OCI-LY7 (cell line): ENCODE results near the gene PPAN. TPM values are rescaled to one million over a fixed set of nuclear protein-coding genes. Genes with fewer than 3 reads are reported as not detected.

Source experiments
- BruUV-seq: library from RNA; stranded (reverse); fragments of 400-500 nt; replicated peaks from 2 replicates; lab custom pipeline; 2021; lab: Mats Ljungman, UMichigan
- CTCF ChIA-PET: fragments of 300-600 bp; sonication (Branson Sonifier 250); formaldehyde crosslinking; loops from one replicate; lab custom pipeline; 2022; ENCODE audit warnings: antibody characterized with exemption; ENCODE audit not compliant: unreplicated experiment; lab: Charles Lee
- POLR2A ChIA-PET: fragments of 300-600 bp; sonication (Branson Sonifier 250); formaldehyde crosslinking; loops from one replicate; lab custom pipeline; 2022; ENCODE audit warnings: antibody characterized with exemption; lab: Charles Lee
- DNase-seq: peaks from one replicate; pipeline ENCODE4 v3.0.0-alpha.2; 2015; ENCODE audit warnings: low spot score
- H2AFZ ChIP-seq: fragments of 200-600 bp; sonication (generic), shearing (Covaris generic); 2 replicates; pipeline ENCODE4 v1.6.1; 2014; ENCODE audit warnings: mild to moderate bottlenecking, antibody characterized with exemption, low read length, moderate library complexity
- H3K27ac ChIP-seq: fragments of 200-600 bp; sonication (generic); 2 replicates; pipeline ENCODE4 v1.5.1; 2014; ENCODE audit warnings: mixed run types, low read depth, mild to moderate bottlenecking, moderate library complexity, low read length, inconsistent platforms; ENCODE audit not compliant: poor library complexity, severe bottlenecking
- H3K36me3 ChIP-seq: fragments of 200-600 bp; sonication (generic); 2 replicates; pipeline ENCODE4 v1.6.1; 2014; ENCODE audit warnings: mild to moderate bottlenecking, antibody characterized with exemption, low read length, moderate library complexity, mixed read lengths; ENCODE audit not compliant: insufficient read depth
- H3K4me1 ChIP-seq: fragments of 200-600 bp; sonication (generic); 2 replicates; pipeline ENCODE4 v1.5.1; 2014; ENCODE audit warnings: mild to moderate bottlenecking, low read length; ENCODE audit not compliant: insufficient read depth, poor library complexity, severe bottlenecking
- H3K4me2 ChIP-seq: fragments of 200-600 bp; sonication (generic); 2 replicates; pipeline ENCODE4 v1.6.1; 2014; ENCODE audit warnings: mild to moderate bottlenecking, low read length
- H3K4me3 ChIP-seq: fragments of 200-600 bp; sonication (generic); 2 replicates; pipeline ENCODE4 v1.5.1; 2014; ENCODE audit warnings: mild to moderate bottlenecking, low read depth, low read length; ENCODE audit not compliant: poor library complexity, severe bottlenecking
- H3K79me2 ChIP-seq: fragments of 200-600 bp; sonication (generic); 2 replicates; pipeline ENCODE4 v1.6.1; 2016; ENCODE audit warnings: low read depth, mild to moderate bottlenecking, low read length, moderate library complexity, mixed read lengths; ENCODE audit not compliant: insufficient read depth
- H3K9me2 ChIP-seq: fragments of 200-600 bp; sonication (generic); 2 replicates; pipeline ENCODE4 v1.6.1; 2016; ENCODE audit warnings: mild to moderate bottlenecking, low read length, mixed read lengths; ENCODE audit not compliant: insufficient read depth
- H3K9me3 ChIP-seq: fragments of 200-600 bp; sonication (generic); 2 replicates; pipeline ENCODE4 v1.6.1; 2014; ENCODE audit warnings: mild to moderate bottlenecking, mixed run types, low read length, mixed read lengths
- H4K20me1 ChIP-seq: fragments of 200-600 bp; sonication (generic); 2 replicates; pipeline ENCODE4 v1.6.1; 2014; ENCODE audit warnings: mild to moderate bottlenecking, antibody characterized with exemption, low read length, moderate library complexity, mixed read lengths; ENCODE audit not compliant: insufficient read depth
- EZH2phosphoT487 ChIP-seq: fragments of 200-600 bp; sonication (generic); IDR thresholded peaks from 2 replicates; pipeline ENCODE4 v1.6.1; 2018; ENCODE audit warnings: low read depth, borderline replicate concordance, mild to moderate bottlenecking, mixed run types, antibody characterized with exemption, low read length, moderate library complexity, mixed read lengths
- intact Hi-C: fragments of 100-400 bp; cut with micrococcal nuclease; formaldehyde crosslinking; loops from one replicate; pipeline ENCODE4 v1.10.0; 2022; ENCODE audit not compliant: unreplicated experiment
- total RNA-seq, 2 experiments: library from RNA; depleted of rRNA in 1 of 2; stranded (reverse); fragments of >200 nt in 1 of 2; shearing (Covaris generic) in 1 of 2; gene quantifications; 2 replicates each; pipeline ENCODE4 v1.2.3, GENCODE V29; 2014 to 2022
- TF ChIP-seq, protein P1 (sequence below): fragments of 200-600 bp; sonication (generic); conservative IDR thresholded peaks from 2 replicates; pipeline ENCODE4 v1.5.1; 2014; ENCODE audit warnings: mild to moderate bottlenecking, antibody characterized with exemption, low read length, moderate library complexity, mixed read lengths

Gene PPAN
- total RNA-seq, 2 experiments from 2014 or later: 77.1 to 116 TPM

DNA sequence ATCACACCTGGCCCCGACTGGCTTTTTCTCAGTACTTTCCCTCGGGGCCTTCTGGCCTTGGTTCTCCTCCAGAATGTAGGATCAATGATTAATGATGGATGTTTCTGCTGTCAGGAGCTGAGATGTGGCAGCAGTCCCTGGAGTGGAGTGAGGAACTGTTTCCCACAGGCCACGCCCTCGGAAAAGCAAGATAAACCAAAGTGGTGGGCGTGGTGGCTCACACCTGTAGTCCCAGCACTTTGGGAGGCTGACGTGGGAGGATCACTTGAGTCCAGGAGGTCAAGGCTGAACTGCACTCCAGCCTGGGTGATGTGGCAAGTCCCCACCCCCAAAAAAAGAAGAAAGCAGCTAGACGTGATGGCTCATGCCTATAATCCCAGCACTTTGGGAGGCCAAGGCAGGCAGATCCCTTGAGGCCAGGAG is 27.1 kb upstream of the PPAN start:
- Histone ChIP-seq H3K4me2 (no peak overlapping the region), H3K27ac (no peak overlapping the region), H3K79me2 (no peaks in the 10 kb centered on the region), H3K4me3 (no peak overlapping the region), H3K9me2 (no peaks in the 10 kb centered on the region), H3K9me3 (peaks cover 7% of the 10 kb centered on the region; the same call in 1 of the 2 replicates), H4K20me1 (no peaks in the 10 kb centered on the region), H3K36me3 (no peaks in the 10 kb centered on the region), H3K4me1 (no peaks in the 10 kb centered on the region), H2AFZ (no peak overlapping the region)
- TF ChIP-seq EZH2phosphoT487: no peak
- TF ChIP-seq, protein P1, sequence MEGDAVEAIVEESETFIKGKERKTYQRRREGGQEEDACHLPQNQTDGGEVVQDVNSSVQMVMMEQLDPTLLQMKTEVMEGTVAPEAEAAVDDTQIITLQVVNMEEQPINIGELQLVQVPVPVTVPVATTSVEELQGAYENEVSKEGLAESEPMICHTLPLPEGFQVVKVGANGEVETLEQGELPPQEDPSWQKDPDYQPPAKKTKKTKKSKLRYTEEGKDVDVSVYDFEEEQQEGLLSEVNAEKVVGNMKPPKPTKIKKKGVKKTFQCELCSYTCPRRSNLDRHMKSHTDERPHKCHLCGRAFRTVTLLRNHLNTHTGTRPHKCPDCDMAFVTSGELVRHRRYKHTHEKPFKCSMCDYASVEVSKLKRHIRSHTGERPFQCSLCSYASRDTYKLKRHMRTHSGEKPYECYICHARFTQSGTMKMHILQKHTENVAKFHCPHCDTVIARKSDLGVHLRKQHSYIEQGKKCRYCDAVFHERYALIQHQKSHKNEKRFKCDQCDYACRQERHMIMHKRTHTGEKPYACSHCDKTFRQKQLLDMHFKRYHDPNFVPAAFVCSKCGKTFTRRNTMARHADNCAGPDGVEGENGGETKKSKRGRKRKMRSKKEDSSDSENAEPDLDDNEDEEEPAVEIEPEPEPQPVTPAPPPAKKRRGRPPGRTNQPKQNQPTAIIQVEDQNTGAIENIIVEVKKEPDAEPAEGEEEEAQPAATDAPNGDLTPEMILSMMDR: no peak
- intact Hi-C loops: no loop called here
- BruUV-seq: no TSS peak
- ChIA-PET POLR2A (no interaction called here), CTCF (no interaction called here)
- DNase-seq: no peak

DNA sequence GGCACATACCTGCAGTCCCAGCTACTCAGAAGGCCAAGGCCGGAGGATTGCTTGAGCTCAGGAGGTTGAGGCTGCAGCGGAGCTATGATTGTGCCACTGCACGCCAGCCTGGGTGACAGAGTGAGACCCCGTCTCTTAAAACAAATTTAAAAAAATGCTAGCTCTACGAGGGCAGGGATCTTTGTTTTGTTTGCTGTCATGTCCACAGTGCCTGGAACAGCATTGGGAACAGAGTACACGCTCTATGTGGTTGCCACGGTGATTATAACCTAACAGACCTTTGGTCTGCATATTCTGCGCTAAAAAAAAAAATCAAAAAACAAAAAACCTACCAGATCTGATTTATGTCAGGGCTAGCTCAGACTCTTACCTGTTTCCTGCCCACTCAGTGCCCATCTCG is 22.3 kb upstream of the PPAN start:
- Histone ChIP-seq H3K36me3 (no peaks in the 10 kb centered on the region), H3K4me3 (no peak overlapping the region), H3K79me2 (peaks cover 5% of the 10 kb centered on the region; the same call in 1 of the 2 replicates), H3K9me3 (no peaks in the 10 kb centered on the region), H3K4me2 (no peak overlapping the region), H2AFZ (no peak overlapping the region), H3K9me2 (no peaks in the 10 kb centered on the region), H3K4me1 (peaks cover 5% of the 10 kb centered on the region), H3K27ac (no peak overlapping the region), H4K20me1 (no peaks in the 10 kb centered on the region)
- ChIA-PET CTCF (no interaction called here), POLR2A (no interaction called here)
- intact Hi-C loops: no loop called here
- no TSS peak for BruUV-seq
- no peak for DNase-seq
- TF ChIP-seq, protein P1: no peak
- no peak for TF ChIP-seq EZH2phosphoT487

DNA sequence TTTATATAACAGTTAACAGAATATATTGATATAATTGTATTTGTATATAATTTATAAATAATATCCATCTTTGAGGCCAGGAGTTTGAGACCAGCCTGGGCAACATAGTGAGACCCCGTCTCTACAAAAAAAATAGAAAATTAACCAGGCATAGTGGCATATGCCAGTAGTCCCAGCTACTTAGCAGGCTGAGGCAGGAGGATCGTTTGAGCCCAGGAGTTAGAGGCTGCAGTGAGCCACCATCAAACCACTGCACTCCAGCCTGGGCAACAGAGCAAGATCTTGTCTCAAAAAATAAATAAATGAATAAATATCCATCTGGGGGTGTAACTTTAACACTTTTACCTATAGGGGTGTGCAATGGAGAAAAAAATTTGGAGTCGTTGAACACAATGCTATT is 21.4 kb upstream of the PPAN start:
- no peak overlapping the region for H2AFZ ChIP-seq

More for the DNA sequence above, 21.4 kb upstream of the PPAN start:
- CTCF ChIA-PET: interaction anchor here (0.5 kb wide), 1 partner anchor 22 kb away, joined by 3 read pairs; no protein-coding TSS in a partner anchor
- DNase-seq: no peak
- Histone ChIP-seq H3K36me3 (no peaks in the 10 kb centered on the region), H3K4me3 (no peak overlapping the region), H3K9me2 (no peaks in the 10 kb centered on the region), H3K9me3 (no peaks in the 10 kb centered on the region), H4K20me1 (no peaks in the 10 kb centered on the region), H3K4me2 (no peak overlapping the region), H3K79me2 (peaks cover 5% of the 10 kb centered on the region; the same call in 1 of the 2 replicates), H3K4me1 (peaks cover 5% of the 10 kb centered on the region), H3K27ac (no peak overlapping the region)
- intact Hi-C loops: no loop called here
- BruUV-seq: no TSS peak
- no peak for TF ChIP-seq EZH2phosphoT487
- TF ChIP-seq, protein P1: no peak
- POLR2A ChIA-PET: no interaction called here
